Measurements from ENCODE around the gene CRTC1. TPM values are rescaled to one million over a fixed set of nuclear protein-coding genes. Genes with fewer than 3 reads are reported as not detected.

Gene CRTC1
- total RNA-seq, 1 donor from 2014 or later = 10.3 TPM

DNA sequence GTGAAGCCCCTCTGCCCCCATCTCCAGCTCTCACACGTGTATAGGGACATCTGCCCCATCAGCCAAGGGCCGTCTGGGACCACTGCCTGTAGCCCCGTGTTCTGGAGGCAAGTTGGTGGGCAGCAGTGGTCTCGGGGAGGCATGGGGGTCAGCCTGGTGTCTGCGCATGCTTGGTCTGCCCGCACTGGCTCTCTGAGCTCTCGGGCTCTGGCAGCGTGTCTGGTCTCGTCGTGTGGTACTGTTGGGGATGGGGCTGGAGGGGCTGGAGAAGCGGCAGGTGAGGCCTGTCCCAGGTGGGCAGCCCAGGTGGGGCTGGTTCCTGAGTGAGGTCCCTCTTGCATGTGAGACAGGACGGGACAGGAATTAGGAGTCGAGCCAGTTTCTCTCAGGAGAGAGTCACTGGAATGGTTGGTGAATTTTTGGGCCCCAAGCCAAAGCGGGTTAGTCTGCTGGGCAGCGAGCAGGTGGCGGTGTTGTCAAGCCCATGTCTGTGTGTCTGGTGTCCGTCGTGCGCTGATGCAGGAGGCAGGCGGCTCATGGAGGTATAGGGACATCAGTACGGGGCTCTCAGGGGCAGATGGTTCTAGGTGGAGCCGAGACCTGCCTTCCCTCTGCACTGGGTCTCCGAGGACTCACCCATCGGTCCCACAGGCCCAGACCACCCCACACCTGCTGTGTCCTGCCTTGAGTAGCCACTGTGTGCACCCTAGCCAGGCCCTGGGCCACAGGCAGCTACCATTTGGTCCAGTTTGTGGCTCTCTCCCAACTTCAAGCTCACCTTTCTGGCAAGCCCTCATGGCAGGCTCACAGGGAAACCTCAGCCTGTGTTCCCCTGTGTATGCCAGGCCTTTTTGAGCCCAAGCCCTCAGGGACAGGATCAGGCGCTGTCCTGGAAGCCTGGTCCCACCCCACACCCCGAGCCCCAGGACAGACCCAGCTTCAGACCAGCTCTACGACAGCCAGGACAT, 89.4 kb downstream of the CRTC1 start:
- ATAC-seq = no peak
- intact Hi-C loops (cut with micrococcal nuclease) = no loop called here
- DNase-seq = no peak

DNA sequence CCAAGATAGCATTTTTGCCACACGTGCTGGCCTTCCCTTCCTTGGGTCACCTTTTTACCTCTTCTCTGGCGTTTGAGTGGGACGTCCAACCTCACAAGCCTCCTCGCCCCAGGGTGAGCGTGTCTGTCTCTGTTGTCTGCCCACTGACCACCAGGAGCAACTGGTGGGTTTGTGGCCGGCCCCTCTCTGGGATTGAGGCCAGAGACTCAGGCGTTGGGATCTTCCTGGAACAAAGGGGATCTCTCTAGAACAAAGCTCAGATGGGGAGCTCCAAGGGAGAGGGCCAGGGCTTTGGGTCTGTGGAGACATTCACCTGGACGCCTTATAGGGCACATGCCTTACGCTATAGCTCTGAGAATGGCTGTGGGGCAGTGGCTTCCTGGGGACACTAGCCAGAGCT, 90.2 kb downstream of the CRTC1 start:
- intact Hi-C loops (cut with micrococcal nuclease) = no loop called here
- DNase-seq (no peak), ATAC-seq (no peak)

DNA sequence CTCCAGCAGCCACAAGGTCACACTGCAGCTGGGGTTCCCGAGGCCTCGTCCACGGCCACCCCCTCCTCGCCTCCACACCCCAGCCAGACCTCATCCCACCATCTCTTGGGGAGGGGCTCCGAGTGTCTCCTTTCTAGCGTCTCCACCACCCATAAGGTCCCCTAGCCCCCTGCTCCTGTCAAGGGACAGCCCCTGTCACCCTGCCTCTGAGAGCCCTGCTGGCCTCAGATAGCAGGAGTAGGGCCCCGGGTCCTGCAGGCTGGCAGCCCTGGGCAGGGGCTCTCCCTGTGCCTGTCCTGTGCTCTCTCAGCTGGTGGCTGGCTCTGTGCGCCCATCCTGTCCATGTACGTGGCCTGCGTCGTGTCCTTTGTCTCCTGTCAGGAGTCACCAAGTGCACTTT, 90.6 kb downstream of the CRTC1 start:
- DNase-seq = no peak
- intact Hi-C loops (cut with micrococcal nuclease) = no loop called here
- ATAC-seq = no peak

GRCh38 chr19:18774782-18775444, 91.4 kb downstream of the CRTC1 start:
- intact Hi-C loops (cut with micrococcal nuclease) = no loop called here
- DNase-seq = no peak

GRCh38 chr19:18775586-18776287, 92.3 kb downstream of the CRTC1 start:
- DNase-seq (peak; percentile 27), ATAC-seq (no peak)
- intact Hi-C loops (cut with micrococcal nuclease) = no loop called here

More at GRCh38 chr19:18774782-18775444, 91.4 kb downstream of the CRTC1 start:
- ATAC-seq = no peak

DNA sequence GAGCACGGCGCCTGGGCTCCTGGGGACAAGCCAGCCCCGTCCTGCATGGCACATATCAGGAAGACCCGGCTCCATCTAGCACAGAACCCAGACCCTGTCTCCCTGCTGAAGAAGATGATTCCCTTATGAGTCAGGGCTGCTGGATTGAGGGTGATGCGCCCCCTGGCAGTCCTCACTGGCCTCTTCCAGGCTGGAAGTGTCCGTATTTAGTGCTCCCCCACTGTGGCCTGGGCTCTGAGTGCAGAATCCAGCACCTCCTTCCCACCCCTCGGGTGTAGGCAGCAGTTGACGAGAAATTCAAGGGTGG, 92.8 kb downstream of the CRTC1 start:
- ATAC-seq (no peak), DNase-seq (no peak)
- intact Hi-C loops (cut with micrococcal nuclease) = no loop called here

DNA sequence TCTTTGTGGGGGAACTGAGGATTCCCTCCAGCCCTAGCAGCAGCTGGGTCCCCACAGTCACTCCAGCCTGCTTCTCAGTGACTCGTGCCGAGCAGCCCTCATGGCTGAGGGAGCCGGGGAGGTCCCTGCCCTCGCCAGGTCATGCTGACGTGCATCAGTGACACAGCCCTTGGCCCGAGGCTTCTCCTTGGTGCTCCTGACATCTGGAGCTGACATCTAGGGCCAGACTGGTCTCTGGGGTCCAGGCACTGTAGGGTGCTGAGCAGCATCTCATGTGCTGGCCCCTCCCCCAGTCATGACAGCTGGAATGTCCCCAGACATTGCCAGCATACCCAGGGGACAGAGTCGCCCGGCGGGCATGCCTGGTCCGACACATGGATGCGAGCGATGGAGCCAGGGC, 93.3 kb downstream of the CRTC1 start:
- DNase-seq (no peak), ATAC-seq (no peak)
- intact Hi-C loops (cut with micrococcal nuclease) = no loop called here

GRCh38 chr19:18777301-18778075, 94.0 kb downstream of the CRTC1 start:
- no peak for DNase-seq
- intact Hi-C loops (cut with micrococcal nuclease) = no loop called here
- ATAC-seq = peak; percentile 6

GRCh38 chr19:18778076-18778389, 94.6 kb downstream of the CRTC1 start:
- intact Hi-C loops (cut with micrococcal nuclease) = no loop called here
- DNase-seq = no peak
- no peak for ATAC-seq

- DNase-seq (no peak), ATAC-seq (no peak)
- intact Hi-C loops (cut with micrococcal nuclease) = no loop called here
These were observed 95.5 kb downstream of the CRTC1 start for GRCh38 chr19:18778826-18779495.

DNA sequence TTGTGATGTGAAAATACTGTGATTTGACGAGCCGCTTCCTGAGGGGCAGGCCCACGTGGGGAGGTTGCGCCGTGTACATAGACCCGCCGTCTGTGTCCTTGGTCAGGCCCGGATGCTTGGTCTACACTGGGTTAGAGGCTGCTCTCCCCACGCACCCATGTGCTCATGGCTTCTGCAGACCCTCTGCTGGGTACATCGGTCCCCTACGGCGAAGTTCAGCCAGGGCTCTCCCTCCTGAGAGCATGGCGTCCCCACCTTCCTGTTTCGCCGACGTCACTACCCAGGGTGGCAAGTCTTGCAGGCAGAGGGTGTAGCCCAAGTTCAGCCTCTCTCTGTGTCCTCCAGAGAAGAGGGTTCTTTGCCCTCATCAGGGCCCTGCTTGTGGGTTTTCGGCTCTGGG, 96.6 kb downstream of the CRTC1 start:
- DNase-seq = no peak
- intact Hi-C loops (cut with micrococcal nuclease) = no loop called here

DNA sequence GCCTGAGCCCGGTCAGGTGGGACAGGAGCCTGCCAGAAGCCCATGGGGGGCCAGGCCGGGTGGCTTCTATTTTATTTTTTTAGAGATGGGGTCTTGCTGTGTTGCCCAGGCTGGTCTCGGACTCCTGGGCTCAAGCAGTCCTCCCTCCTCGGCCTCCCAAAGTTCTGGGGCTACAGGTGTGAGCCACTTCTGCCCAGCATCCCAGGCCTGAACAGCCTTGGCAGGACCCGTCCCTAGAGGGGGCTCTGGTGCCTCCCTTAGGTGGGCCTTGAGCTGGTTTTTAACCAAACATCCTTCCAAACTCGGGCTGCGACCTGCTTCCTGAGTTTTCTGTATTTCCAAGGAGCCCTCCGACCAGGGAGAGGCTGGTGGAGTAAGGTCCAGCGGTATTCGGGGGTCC, 97.2 kb downstream of the CRTC1 start:
- intact Hi-C loops (cut with micrococcal nuclease) = no loop called here
- DNase-seq (no peak), ATAC-seq (no peak)

More for the DNA sequence above, 96.6 kb downstream of the CRTC1 start:
- ATAC-seq = no peak

DNA sequence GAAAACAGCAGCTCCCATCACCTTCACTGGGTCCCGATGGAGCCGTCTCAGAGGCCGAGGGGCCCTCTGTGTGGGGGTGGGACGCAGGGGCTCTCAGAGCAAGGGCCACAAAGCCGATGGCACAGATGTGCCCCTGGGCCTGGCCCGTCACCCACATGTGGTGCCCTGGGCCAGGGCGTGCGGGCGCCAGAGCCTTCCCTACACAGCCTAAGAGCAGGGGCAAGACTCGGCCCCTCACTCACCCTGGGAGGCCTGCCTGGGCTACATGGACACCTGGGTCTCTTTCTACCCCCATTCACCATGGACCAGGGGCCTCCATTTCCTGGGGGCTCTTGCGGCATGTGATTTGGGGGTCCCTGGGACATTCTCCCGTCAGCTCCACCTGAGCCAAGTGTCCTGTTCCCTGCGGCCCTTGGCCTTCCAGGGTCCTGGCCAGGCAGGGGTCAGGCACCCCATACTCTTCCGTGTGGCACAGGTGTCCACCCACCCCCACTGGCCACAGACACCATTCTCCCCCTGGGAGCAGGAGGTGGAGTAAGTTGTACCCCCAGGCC, 97.6 kb downstream of the CRTC1 start:
- intact Hi-C loops (cut with micrococcal nuclease) = no loop called here
- DNase-seq (no peak), ATAC-seq (no peak)

DNA sequence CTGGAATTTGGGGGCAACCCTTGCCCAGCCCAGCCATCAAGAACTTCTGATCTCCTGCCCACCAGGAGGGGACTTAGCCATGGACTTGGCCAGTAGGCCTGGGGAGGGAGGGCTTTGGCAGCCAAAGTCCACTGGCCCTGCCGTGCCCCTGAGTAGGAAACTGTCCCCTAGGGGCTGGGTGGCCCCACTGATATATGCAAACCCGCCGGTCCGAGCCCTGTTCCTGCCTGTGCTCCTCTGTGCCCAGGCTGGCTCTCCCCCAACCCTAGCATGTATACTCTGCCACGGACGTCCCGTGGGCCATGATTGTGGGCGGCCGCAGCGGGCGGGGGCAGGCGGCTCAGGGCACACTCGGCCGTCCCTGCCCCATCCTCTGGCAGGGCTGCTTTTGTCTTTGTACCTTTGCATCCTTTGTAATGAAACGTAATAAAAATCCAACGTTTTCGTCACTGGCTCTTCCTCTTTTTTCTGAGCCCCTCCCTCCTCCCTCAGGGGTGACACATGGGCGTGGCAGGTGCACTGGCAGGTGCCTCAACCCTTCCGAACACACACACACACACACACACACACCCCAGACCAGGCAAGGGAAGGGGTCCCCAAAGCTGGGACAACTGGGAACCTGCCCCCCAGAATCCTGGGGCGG, 98.5 kb downstream of the CRTC1 start:
- ATAC-seq = no peak
- intact Hi-C loops (cut with micrococcal nuclease) = no loop called here
- DNase-seq = no peak

DNA sequence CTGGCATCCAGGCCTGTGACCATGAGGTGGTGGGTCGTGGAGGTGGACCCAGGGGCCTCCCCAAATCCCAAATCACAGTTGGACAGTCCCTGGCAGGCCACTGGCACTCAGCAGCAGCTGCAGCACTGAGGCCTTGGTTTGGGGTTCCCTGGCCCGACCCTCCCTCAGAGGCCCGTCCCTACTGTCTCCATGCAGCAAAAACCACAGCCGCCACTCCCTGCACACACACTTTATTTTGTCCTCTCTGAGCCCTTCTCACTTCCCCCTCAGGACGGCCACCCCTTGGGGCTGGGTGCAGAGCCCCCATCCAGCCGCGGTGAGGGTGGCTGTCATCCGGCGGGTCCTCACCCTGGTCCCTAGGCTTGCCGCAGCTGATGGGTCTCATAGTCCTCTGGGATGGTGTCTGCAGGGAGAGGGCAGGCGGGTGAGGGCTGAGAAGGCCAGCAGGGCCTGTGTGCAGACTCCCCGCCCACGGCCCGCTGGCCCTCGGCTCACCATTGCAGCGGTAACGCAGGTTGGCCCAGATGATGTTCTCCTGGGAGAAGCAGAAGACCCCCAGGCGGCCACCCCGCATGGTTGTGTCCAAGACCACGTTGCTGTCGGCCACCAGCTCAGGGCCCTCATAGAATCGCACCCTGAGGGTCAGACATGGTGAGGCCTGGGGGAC, 99.2 kb downstream of the CRTC1 start:
- DNase-seq = no peak
- no peak for ATAC-seq

GRCh38 chr19:18783958-18784785, 100.7 kb downstream of the CRTC1 start:
- intact Hi-C loops (cut with micrococcal nuclease) = no loop called here
- DNase-seq = no peak
- ATAC-seq = no peak

More for the DNA sequence above, 99.2 kb downstream of the CRTC1 start:
- intact Hi-C loops (cut with micrococcal nuclease) = no loop called here

DNA sequence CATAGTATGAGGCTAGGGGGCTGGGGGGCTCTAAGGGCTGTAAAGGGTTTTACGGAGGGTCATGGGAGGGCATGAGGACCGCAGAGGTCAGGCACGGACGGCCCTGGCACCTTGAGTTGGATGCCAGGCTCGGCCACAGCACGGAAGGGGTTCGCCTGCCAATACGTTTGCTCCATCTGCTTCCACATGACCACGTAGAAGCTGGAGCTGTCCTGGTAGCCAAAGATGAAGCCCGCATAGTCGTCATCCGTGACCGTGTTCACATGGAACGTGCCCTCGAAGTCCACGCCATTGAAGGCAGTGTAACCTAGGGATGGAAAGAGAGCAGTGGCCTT, 101.3 kb downstream of the CRTC1 start:
- no peak for DNase-seq
- ATAC-seq = no peak
- intact Hi-C loops (cut with micrococcal nuclease) = no loop called here
